Type B pancreatic cell (in vitro differentiated cells): ENCODE data around the gene FLRT1. TPM values are rescaled to one million over a fixed set of nuclear protein-coding genes. Genes with fewer than 3 reads are reported as not detected.

Source experiments
- DNase-seq: peaks from one replicate; pipeline ENCODE4 v3.0.0; 2021; ENCODE audit warnings: mixed read lengths; ENCODE audit not compliant: unreplicated experiment; ENCODE audit errors: extremely low spot score
- H3K27ac Mint-ChIP-seq: 2 replicates; pipeline ENCODE4 v1.8.0; 2021; ENCODE audit warnings: mild to moderate bottlenecking, mixed read lengths
- H3K27me3 Mint-ChIP-seq: 2 replicates; pipeline ENCODE4 v1.8.0; 2021; ENCODE audit warnings: mixed read lengths
- H3K36me3 Mint-ChIP-seq: 2 replicates; pipeline ENCODE4 v1.8.0; 2021; ENCODE audit warnings: mixed read lengths
- H3K4me1 Mint-ChIP-seq: one replicate; pipeline ENCODE4 v1.8.0; 2021; ENCODE audit warnings: mixed read lengths; ENCODE audit not compliant: unreplicated experiment
- H3K4me3 Mint-ChIP-seq: 2 replicates; pipeline ENCODE4 v1.8.0; 2021; ENCODE audit warnings: mild to moderate bottlenecking, mixed read lengths
- H3K9me3 Mint-ChIP-seq: 2 replicates; pipeline ENCODE4 v1.8.0; 2021; ENCODE audit warnings: mixed read lengths
- total RNA-seq: library from RNA; stranded (reverse); gene quantifications from 2 replicates; pipeline ENCODE4 v1.2.1, GENCODE V29; 2021; ENCODE audit warnings: low replicate concordance
- TF ChIP-seq, protein P1 (sequence below): fragments of 200-600 bp; sonication (generic); conservative IDR thresholded peaks from 2 replicates; pipeline ENCODE4 v1.5.0; 2021; ENCODE audit warnings: antibody characterized with exemption, mild to moderate bottlenecking

Gene FLRT1
- total RNA-seq, 1 donor from 2014 or later, result 3.0 TPM

DNA sequence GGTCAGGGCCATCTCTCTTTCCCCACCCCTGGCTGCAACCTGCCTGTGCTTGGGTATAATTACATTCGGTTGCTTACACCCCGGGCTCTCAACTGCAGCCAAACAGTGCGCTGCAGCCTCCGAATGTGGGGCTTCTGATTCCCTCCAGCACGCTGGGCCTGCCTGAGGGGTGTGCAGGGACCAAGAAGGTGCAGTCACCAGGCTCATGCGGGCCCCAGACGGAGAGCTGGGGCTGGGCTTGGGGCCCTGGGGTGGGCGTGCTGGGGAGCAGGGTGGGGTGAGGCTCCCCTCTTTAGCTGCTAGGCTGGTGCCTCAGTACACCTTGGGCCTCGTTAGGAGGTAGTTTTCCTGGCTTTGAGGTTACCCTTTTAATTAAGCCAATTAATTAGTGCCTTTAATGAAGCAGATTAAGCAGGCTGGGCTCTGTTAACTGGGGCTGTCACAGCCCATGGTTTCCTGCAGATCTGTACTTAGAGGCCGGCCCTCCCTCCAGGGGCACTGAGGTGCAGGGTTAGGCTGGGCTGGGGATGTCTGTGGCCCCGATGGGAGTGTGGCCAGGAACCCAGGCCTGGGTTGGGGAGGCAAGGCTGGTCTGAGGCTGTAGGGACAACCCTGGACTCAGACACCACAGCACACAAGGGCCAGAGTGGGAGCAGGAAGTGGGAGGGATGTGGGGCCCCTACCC, 17.3 kb downstream of the FLRT1 start:
- Mint-ChIP-seq H3K36me3 (no peaks in the 10 kb centered on the region), H3K27me3 (peaks cover 7% of the 10 kb centered on the region), H3K27ac (no peak overlapping the region), H3K4me1 (peaks cover 17% of the 10 kb centered on the region), H3K4me3 (no peak overlapping the region), H3K9me3 (no peaks in the 10 kb centered on the region)
- no peak for DNase-seq
- TF ChIP-seq, protein P1, sequence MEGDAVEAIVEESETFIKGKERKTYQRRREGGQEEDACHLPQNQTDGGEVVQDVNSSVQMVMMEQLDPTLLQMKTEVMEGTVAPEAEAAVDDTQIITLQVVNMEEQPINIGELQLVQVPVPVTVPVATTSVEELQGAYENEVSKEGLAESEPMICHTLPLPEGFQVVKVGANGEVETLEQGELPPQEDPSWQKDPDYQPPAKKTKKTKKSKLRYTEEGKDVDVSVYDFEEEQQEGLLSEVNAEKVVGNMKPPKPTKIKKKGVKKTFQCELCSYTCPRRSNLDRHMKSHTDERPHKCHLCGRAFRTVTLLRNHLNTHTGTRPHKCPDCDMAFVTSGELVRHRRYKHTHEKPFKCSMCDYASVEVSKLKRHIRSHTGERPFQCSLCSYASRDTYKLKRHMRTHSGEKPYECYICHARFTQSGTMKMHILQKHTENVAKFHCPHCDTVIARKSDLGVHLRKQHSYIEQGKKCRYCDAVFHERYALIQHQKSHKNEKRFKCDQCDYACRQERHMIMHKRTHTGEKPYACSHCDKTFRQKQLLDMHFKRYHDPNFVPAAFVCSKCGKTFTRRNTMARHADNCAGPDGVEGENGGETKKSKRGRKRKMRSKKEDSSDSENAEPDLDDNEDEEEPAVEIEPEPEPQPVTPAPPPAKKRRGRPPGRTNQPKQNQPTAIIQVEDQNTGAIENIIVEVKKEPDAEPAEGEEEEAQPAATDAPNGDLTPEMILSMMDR, result no peak

DNA sequence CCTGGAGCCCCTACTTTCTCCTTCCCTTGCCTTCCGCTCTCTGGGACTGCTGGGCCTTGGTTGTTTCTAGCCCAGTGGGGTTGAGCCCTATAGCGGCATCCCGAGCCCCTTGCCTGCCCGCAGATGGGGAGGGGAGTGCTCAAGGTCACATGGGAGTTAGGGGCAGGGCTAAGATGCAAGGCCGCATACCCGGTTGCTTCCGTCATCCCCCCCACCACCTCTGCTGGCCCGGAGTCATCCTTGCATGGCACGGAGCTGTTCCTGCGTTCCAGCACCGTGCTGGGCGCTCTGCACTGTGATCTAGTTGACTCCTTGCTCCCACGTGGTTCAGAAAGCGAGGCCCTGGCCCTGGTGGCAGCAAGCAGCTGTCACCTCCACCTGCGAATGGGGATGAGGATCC, 18.0 kb downstream of the FLRT1 start:
- TF ChIP-seq, protein P1, result no peak
- peaks cover 7% of the 10 kb centered on the region for H3K27me3 Mint-ChIP-seq
- H3K9me3 Mint-ChIP-seq, result no peaks in the 10 kb centered on the region
- H3K4me3 Mint-ChIP-seq, result no peak overlapping the region
- peaks cover 17% of the 10 kb centered on the region for H3K4me1 Mint-ChIP-seq
- no peak for DNase-seq
- H3K36me3 Mint-ChIP-seq, result no peaks in the 10 kb centered on the region
- H3K27ac Mint-ChIP-seq, result no peak overlapping the region

DNA sequence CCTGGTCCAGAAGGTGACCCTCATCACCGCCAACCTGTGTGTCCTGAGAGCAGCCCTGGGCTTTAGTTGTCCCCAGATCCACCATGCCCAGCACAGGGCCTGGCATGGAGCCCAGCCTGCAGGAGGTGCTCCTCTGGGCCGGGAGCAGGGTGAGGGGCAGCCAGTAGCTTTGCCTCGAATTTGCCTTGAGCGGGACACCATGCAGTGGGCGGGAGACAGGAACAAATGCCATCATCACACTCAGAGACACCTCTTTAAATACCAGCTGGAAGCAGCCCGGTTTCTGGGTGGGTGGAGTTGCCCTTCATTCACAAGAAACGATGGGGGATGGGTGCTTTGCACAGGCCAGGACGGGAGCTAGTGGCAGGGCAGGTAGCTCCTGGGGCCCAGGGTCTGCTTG, 19.3 kb downstream of the FLRT1 start:
- no peaks in the 10 kb centered on the region for H3K36me3 Mint-ChIP-seq
- H3K27me3 Mint-ChIP-seq, result peaks cover 7% of the 10 kb centered on the region
- H3K4me1 Mint-ChIP-seq, result peaks cover 17% of the 10 kb centered on the region
- no peak overlapping the region for H3K27ac Mint-ChIP-seq
- H3K4me3 Mint-ChIP-seq, result no peak overlapping the region
- no peak for DNase-seq
- TF ChIP-seq, protein P1, result no peak
- H3K9me3 Mint-ChIP-seq, result no peaks in the 10 kb centered on the region

DNA sequence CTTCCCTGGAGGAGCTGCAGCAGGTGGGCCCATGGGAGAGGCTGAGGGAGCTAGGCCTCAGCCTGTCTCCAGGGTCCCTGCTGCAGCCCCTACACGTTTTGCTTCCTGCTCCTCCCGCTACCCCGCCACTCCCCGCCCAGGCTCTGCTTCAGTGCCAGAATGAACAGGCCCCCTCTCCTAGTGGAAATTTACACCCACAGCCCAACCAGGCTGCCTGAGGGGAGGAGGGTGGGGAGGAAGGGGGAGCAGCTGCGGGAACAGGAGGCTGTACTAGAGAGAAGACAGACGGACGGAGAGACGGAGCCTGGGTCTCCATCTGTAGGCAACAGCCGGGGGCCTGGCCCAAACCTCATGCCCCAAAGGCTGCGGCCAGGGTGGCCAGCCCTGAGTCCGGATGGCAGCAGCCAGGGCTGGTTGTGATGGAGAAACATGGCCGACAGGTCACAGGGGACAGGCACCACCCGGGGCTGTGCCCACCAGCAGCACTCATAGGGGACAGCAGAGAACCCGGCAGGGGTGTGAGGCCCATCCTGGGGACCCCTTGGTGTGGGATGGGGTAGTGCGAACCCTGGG, 20.6 kb downstream of the FLRT1 start:
- Mint-ChIP-seq H3K4me1 (peaks cover 21% of the 10 kb centered on the region), H3K36me3 (no peaks in the 10 kb centered on the region), H3K27ac (no peak overlapping the region), H3K9me3 (no peaks in the 10 kb centered on the region), H3K4me3 (no peak overlapping the region), H3K27me3 (peaks cover 7% of the 10 kb centered on the region)
- DNase-seq, result no peak
- TF ChIP-seq, protein P1, result no peak

DNA sequence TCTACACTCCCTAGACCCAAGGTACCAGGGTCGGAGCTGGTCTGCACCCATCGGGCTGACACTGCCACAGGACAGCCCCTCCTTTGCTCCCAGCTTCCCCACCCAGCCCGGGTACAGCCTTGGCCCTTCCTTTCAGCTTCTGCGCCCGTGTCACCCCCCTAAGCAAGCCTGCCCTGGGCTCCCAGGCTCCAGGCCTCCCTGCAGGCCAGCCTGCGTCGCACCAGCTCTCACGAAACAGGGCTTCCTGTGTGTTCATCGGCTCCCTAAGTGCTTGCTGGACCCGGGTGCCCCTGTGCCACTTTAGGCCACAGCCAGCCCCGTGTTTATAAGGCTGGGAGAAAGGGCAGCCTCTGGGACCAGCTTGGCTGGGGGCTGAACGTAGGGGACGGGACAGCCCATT, 21.1 kb downstream of the FLRT1 start:
- peaks cover 21% of the 10 kb centered on the region for H3K4me1 Mint-ChIP-seq
- TF ChIP-seq, protein P1, result no peak
- no peaks in the 10 kb centered on the region for H3K9me3 Mint-ChIP-seq
- peaks cover 10% of the 10 kb centered on the region for H3K27me3 Mint-ChIP-seq
- H3K36me3 Mint-ChIP-seq, result no peaks in the 10 kb centered on the region
- no peak overlapping the region for H3K4me3 Mint-ChIP-seq
- no peak for DNase-seq
- no peak overlapping the region for H3K27ac Mint-ChIP-seq
